Measurements from ENCODE around the gene SULT4A1.

- TF ChIP-seq POLR2A (IDR thresholded peaks at IDR 0.05) (no peak), CTCF (IDR thresholded peaks at IDR 0.05) (no peak)
These were observed 20.6 kb downstream of the SULT4A1 start for GRCh38 chr22:43841742-43842141.

Measured in esophagus squamous epithelium (tissue), 4 donors.